Measurements from ENCODE around the gene ARFGEF2.
A peak's percentile ranks its signal among the peaks of the same experiment; 100 is the strongest.

Gene ARFGEF2

GRCh38 chr20:48899881-48900280 is 21.6 kb upstream of the ARFGEF2 start:
- DNase-seq (ENCODE audit: low read depth) = no peak

GRCh38 chr20:48901326-48901725 is 20.2 kb upstream of the ARFGEF2 start:
- DNase-seq (ENCODE audit: low read depth) = no peak

DNA sequence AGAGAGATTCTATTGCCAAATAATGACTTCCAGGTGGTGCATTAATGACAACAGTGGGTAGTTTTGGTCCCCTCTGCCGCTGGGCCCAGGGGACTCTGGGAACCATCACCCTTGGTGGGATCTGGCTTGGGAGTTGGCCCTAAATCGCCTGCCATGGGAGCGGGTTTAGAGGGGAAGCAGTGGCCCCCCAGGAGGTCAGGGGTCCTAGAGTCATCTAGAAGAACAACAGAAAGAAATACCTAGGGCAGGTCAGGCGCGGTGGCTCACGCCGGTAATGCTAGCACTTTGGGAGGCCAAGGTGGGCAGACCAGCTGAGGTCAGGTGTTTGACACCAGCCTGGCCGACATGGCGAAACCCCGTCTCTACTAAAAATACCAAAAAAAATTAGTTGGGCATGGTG is 17.8 kb upstream of the ARFGEF2 start:
- no peak for DNase-seq (ENCODE audit: low read depth)

GRCh38 chr20:48904566-48905296 is 16.8 kb upstream of the ARFGEF2 start:
- DNase-seq (ENCODE audit: low read depth) = peak; percentile 39

GRCh38 chr20:48905297-48905647 is 16.2 kb upstream of the ARFGEF2 start:
- DNase-seq (ENCODE audit: low read depth) = no peak

GRCh38 chr20:48906221-48906877 is 15.2 kb upstream of the ARFGEF2 start:
- DNase-seq (ENCODE audit: low read depth) = no peak

DNA sequence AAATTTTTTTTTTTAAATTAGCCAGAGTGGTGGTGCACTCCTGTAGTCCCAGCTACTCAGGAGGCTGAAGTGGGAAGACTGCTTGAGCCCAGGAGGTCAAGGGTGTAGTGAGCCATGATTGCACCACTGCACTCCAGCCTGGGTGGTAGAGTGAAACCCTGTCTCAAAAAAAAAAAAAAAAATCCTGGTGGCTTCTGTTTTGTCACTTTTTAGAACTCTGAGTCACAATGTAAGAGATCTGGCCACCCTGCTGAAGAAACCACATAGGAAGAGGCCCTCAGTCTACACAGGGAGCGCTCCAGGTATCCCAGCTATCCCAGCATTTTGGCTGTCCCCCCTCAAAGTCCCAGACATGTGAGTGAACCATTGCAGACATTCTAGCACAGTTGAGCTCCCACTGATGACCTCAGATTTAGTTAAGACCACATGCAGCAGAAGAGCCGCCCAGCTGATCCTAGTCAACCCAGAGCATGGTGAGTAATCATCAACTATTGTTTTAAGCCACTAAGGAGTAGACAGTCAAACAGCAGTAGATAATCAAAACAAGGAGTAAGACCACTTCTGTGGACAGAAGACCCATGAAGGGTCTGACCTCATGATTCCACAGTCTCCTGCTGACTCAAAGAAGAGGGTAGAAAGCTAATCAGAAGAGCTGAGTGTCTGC is 12.7 kb upstream of the ARFGEF2 start:
- DNase-seq (ENCODE audit: low read depth) = no peak

- DNase-seq (ENCODE audit: low read depth) = no peak
These were observed 11.6 kb upstream of the ARFGEF2 start for GRCh38 chr20:48909910-48910309.

GRCh38 chr20:48910347-48910781 is 11.1 kb upstream of the ARFGEF2 start:
- no peak for DNase-seq (ENCODE audit: low read depth)

DNA sequence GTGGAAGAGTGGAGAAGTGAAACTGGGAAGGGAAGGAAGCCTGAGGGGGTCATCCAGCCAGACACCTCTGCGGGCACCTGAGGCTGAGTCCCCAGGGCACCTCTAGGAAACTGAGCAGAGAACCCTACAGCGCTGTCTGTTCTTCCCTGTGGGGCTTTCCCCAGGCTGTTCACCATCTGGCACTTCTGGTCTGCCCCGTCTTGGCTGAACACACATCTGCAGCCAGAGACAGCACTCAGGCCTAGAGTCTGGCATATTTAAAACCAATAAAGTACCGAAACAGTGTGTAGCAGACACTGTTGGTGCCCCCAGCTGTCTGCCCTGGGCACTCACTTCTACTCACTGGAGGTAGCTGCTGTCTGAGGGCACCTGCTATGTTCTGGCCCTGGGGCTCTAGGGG is 9.4 kb upstream of the ARFGEF2 start:
- DNase-seq (ENCODE audit: low read depth) = no peak

GRCh38 chr20:48916699-48917098 is 4.8 kb upstream of the ARFGEF2 start:
- no peak for DNase-seq (ENCODE audit: low read depth)

DNA sequence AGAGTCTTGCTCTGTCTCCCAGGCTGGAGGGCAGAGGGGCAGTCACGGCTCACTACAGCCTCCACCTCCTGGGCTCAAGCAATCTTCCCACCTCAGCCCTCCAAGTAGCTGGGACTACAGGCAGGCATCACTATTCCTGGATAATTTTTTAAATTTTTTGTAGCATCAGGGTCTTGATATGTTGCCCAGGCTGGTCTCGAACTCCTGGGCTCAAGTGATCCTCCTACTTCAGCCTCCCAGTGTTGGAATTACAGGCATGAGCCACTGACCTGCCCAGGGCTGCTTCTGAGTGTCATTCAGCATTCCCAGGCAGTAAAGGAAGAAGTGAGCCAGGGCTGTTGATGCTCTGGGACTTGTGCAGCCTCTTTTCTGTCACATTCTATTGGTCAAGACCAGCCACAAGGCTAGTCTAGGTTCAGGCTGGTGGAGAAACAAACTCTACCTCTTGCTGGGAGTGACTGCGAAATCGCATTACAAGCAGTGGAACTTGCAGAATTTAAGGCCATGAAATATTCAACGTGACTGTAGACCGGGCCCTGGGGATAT is 2.1 kb upstream of the ARFGEF2 start:
- DNase-seq (ENCODE audit: low read depth) = no peak

GRCh38 chr20:48919882-48920526 is 1.5 kb upstream of the ARFGEF2 start:
- DNase-seq (ENCODE audit: low read depth) = no peak

DNA sequence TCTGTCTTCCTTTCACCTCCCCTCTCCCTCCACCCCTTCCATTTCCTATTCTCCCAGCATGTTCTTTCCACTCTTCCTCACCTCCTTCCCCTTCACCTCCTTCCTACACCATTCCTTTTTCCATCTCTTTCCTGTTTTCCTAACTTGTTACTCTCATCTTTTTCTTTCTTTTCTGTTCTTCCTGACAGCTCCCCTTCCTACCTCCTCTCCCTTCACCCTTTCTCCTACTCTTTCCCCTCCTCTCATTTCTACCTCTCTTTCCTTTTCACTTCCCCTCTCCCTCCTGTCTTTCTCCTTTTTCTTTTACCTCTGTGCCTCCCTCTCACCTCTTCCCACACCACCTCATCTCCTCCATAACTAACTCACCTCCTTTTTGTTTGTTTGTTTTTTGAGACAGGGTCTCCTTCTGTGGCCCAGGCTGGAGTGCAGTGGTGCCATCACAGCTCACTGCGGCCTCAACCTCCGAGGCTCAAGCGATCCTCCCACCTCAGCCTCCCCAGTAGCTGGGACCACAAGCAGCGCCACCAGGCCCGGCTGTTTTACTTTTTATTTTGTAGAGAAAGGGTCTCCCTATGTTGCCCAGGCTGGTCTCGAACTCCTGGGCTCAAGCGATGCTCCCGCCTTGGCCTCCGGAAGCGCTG is 864 bp upstream of the ARFGEF2 start:
- no peak for DNase-seq (ENCODE audit: low read depth)

GRCh38 chr20:48921883-48922820 is 641 bp downstream of the ARFGEF2 start:
- DNase-seq (ENCODE audit: low read depth) = no peak

GRCh38 chr20:48923149-48923718 is 1.7 kb downstream of the ARFGEF2 start:
- DNase-seq (ENCODE audit: low read depth) = no peak

GRCh38 chr20:48924756-48925109 is 3.2 kb downstream of the ARFGEF2 start:
- no peak for DNase-seq (ENCODE audit: low read depth)

GRCh38 chr20:48926267-48926666 is 4.8 kb downstream of the ARFGEF2 start:
- no peak for DNase-seq (ENCODE audit: low read depth)

- no peak for DNase-seq (ENCODE audit: low read depth)
These were observed 5.3 kb downstream of the ARFGEF2 start for GRCh38 chr20:48926821-48927220.

- no peak for DNase-seq (ENCODE audit: low read depth)
These were observed 7.6 kb downstream of the ARFGEF2 start for GRCh38 chr20:48928832-48929725.
